Activated gamma-delta T cell (primary cell): ENCODE results near the gene CCT2.

ENCODE experiments used
- DNase-seq: peaks from one replicate; lab custom pipeline; 2025; lab: John Stamatoyannopoulos, UW

Gene CCT2

DNA sequence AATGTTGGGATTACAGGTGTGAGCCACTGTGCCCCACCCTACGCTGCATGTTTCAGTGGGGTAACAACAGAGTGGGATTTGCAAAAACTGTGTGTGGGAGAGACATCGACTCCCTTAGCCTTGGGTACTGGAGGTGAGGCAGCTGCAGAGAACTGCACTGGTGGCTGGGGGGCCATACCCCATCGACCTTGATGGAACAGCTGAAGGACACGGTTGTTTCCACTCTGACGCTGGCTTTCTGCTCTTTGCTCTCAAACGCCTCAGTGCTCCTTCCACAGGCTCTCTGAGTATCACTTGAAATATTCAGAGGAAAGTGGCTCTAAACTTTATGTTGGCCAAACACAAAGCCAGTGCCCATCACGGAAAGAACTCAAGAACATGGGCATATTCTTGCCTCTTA is 56.3 kb downstream of the CCT2 start:
- DNase-seq = no peak

- DNase-seq = no peak
Measured at GRCh38 chr12:69642531-69642930, 57.3 kb downstream of the CCT2 start.

- no peak for DNase-seq
Measured at GRCh38 chr12:69644511-69644910, 59.3 kb downstream of the CCT2 start.

DNA sequence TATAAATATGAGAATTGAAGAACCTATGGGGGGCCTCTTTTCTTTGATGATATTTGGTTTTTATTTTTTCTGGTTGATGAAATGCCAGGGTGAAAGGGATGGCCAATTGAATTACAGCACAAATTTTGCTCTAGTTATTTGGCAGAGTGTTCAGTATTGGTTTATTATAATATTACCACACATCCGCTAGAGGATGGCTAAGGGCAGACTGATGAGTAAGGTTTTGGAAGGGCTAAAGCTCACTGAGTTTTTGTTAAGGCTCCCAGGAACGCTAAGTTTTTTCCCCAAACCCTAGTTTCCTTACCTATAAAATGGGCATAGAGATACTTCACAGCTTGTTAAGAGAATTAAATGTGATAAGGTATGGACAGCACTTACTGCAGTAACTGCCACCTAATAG is 59.8 kb downstream of the CCT2 start:
- no peak for DNase-seq

DNA sequence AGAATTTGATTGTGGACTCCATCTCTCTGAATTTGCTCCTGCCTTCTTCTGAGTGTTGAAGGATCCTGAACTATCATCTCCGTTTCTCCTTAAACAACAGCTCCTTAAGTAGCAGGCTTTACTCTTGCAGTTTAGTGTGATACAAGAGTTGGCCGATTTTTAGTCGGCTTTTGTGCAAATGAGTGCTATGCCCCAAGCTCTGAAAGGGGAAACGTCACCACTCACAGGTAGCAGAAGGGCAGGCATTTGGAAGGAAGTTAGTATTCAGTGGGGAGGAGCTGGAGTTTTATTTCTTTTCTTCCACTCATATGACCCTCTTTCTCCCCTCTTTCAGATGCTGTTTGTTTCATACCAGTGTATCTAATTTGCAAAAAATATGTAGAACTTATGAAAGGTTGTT is 61.9 kb downstream of the CCT2 start:
- DNase-seq = no peak

DNA sequence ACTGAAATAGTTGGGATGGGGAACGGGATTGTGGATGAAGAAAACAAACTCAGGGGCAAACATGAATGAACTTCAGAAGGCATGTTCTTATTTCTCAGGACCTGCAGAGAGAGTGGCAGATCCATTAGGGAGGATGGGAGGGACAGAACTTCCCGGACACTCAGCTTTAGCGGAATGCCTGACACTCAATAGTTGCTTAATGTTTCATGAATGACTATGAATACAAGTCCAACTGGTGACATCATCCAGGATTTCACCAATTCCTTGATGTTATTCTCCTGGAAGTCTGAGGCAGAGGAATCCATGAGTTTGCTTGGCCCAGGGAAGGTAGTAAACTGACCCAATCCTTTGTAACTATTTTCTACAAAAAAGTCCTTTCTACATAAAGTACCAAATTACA is 63.2 kb downstream of the CCT2 start:
- DNase-seq = no peak

DNA sequence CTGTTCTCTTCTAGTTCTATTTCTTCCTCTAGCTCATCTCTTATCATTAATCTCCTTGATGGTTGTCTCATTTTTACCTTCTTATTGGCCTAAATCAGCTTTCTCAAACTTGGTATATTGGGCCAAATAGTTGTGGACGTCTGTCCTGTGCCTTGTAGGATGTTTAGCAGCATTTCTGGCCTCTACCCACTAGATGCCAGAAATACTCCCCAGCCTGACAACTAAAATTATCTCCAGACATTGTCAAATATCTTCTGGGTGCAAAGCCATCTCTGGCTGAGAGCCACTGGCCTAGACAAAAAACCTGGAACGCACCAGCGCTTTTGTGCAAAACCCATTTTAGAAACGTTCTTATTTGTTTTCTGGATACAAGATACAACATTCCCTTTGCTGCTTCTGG is 64.3 kb downstream of the CCT2 start:
- DNase-seq = no peak
